C4-2B (cell line): ENCODE measurements around the gene ZNF609.

Source experiments
- ZFX ChIP-seq: fragments of 450-650 bp; IDR thresholded peaks from 2 replicates; pipeline ENCODE4 v1.6.1; 2017
- TF ChIP-seq, protein P1 (sequence below): fragments of 450-650 bp; conservative IDR thresholded peaks from 2 replicates; pipeline ENCODE4 v1.5.1; 2017; ENCODE audit warnings: mild to moderate bottlenecking

DNA sequence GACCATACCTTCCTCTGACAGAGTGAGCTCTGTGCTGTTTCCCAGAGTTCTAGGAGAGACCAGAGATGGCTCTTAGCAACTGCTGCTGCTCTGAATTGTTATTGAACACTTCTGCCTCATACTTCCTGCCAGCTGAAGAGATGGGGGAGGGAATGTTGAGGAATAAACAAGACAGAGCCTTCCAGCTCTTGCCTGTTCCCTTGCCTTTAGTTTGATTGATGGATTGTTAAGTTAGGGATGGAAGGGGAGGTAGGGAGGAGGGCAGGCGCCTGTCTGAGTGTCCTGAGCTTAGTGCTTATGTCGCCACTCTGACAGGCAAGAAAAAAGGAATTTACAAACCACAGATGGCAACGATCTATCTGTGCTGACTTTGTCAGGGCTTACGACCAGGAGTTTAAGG, 42.8 kb downstream of the ZNF609 start:
- TF ChIP-seq, protein P1, sequence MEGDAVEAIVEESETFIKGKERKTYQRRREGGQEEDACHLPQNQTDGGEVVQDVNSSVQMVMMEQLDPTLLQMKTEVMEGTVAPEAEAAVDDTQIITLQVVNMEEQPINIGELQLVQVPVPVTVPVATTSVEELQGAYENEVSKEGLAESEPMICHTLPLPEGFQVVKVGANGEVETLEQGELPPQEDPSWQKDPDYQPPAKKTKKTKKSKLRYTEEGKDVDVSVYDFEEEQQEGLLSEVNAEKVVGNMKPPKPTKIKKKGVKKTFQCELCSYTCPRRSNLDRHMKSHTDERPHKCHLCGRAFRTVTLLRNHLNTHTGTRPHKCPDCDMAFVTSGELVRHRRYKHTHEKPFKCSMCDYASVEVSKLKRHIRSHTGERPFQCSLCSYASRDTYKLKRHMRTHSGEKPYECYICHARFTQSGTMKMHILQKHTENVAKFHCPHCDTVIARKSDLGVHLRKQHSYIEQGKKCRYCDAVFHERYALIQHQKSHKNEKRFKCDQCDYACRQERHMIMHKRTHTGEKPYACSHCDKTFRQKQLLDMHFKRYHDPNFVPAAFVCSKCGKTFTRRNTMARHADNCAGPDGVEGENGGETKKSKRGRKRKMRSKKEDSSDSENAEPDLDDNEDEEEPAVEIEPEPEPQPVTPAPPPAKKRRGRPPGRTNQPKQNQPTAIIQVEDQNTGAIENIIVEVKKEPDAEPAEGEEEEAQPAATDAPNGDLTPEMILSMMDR, result no peak
- TF ChIP-seq ZFX, result no peak
